Activated CD4-positive, alpha-beta T cell treated with anti-CD3 and anti-CD28 coated beads for 48 hours (primary cell): Measurements from ENCODE around the gene DZANK1.
"Not testable (repeated sequence)": the region's sequence is repeated elsewhere in the genome, so short reads cannot be mapped to it uniquely, and the experiment has no call there.

Source experiments
- DNase-seq: peaks from one replicate; pipeline ENCODE4 v3.0.0-alpha.2; 2020

The DZANK1 gene

GRCh38 chr20:18436847-18437246 is 30.0 kb downstream of the DZANK1 start:
- no peak for DNase-seq

- no peak for DNase-seq
These were observed 35.6 kb downstream of the DZANK1 start for GRCh38 chr20:18431206-18431605.

- no peak for DNase-seq
These were observed 36.5 kb downstream of the DZANK1 start for GRCh38 chr20:18430172-18430826.

- DNase-seq = no peak
These were observed 38.2 kb downstream of the DZANK1 start for GRCh38 chr20:18428490-18429173.

- DNase-seq = no peak
These were observed 39.6 kb downstream of the DZANK1 start for GRCh38 chr20:18427214-18427613.

GRCh38 chr20:18421608-18422007 is 45.2 kb downstream of the DZANK1 start:
- DNase-seq = no peak

GRCh38 chr20:18416486-18416885 is 50.3 kb downstream of the DZANK1 start:
- no peak for DNase-seq

- no peak for DNase-seq
These were observed 52.7 kb downstream of the DZANK1 start for GRCh38 chr20:18414140-18414539.

GRCh38 chr20:18412221-18412901 is 54.5 kb downstream of the DZANK1 start:
- DNase-seq = no peak

- DNase-seq = no peak
These were observed 61.0 kb downstream of the DZANK1 start for GRCh38 chr20:18405826-18406225.

- DNase-seq = no peak
These were observed 62.7 kb downstream of the DZANK1 start for GRCh38 chr20:18404172-18404571.

GRCh38 chr20:18403269-18403668 is 63.6 kb downstream of the DZANK1 start:
- no peak for DNase-seq

- no peak for DNase-seq
These were observed 65.5 kb downstream of the DZANK1 start for GRCh38 chr20:18401305-18401704.

- no peak for DNase-seq
These were observed 66.4 kb downstream of the DZANK1 start for GRCh38 chr20:18400460-18400859.

- DNase-seq = not testable (repeated sequence)
These were observed 68.1 kb downstream of the DZANK1 start for GRCh38 chr20:18398713-18399112.

GRCh38 chr20:18397030-18397429 is 69.8 kb downstream of the DZANK1 start:
- no peak for DNase-seq

GRCh38 chr20:18395544-18395943 is 71.3 kb downstream of the DZANK1 start:
- DNase-seq = no peak

GRCh38 chr20:18394363-18394762 is 72.5 kb downstream of the DZANK1 start:
- no peak for DNase-seq

GRCh38 chr20:18391686-18392085 is 75.1 kb downstream of the DZANK1 start:
- DNase-seq = no peak

- no peak for DNase-seq
These were observed 76.6 kb downstream of the DZANK1 start for GRCh38 chr20:18390201-18390600.

GRCh38 chr20:18388860-18389259 is 78.0 kb downstream of the DZANK1 start:
- DNase-seq = no peak

GRCh38 chr20:18380908-18381529 is 85.8 kb downstream of the DZANK1 start:
- no peak for DNase-seq

GRCh38 chr20:18377896-18378481 is 88.8 kb downstream of the DZANK1 start:
- no peak for DNase-seq
